Peyer's patch (tissue), 4 donors: ENCODE measurements around the gene IRF8. TPM values are rescaled to one million over a fixed set of nuclear protein-coding genes. Genes with fewer than 3 reads are reported as not detected.
A peak's percentile ranks its signal among the peaks of the same experiment; 100 is the strongest.

Source experiments
- DNase-seq, 3 donors: peaks; one replicate each; pipeline ENCODE4 v3.0.0-alpha.2; 2017 to 2019
- H3K27ac ChIP-seq, 4 donors: fragments of 200-600 bp; sonication (generic); one replicate each; pipeline ENCODE4 v1.5.1; 2016 to 2019
- H3K27me3 ChIP-seq, 2 donors: fragments of 200-600 bp; sonication (generic); one replicate each; pipeline ENCODE4 v1.5.1; 2019
- H3K36me3 ChIP-seq, 3 donors: fragments of 200-600 bp; sonication (generic); one replicate each; pipeline ENCODE4 v1.5.1; 2016 to 2019
- H3K4me1 ChIP-seq, 4 donors: fragments of 200-600 bp; sonication (generic); one replicate each; pipeline ENCODE4 v1.5.1; 2016 to 2019
- H3K4me3 ChIP-seq, 4 donors: fragments of 200-600 bp; sonication (generic); 1 replicate in 3 of 4; 2 replicates in 1 of 4; pipeline ENCODE4 v1.5.1; 2016 to 2019; ENCODE audit warnings: mild to moderate bottlenecking in 1 of 4
- H3K9me3 ChIP-seq, 4 donors: fragments of 200-600 bp; sonication (generic); one replicate each; pipeline ENCODE4 v1.5.1; 2016 to 2019; ENCODE audit warnings: mild to moderate bottlenecking in 1 of 4
- CTCF ChIP-seq, 6 experiments: fragments of 450-650 bp in 4 of 6; fragments of 200-600 bp in 2 of 6; sonication (generic) in 1 of 6; IDR thresholded peaks; one replicate each; pipeline ENCODE4 v1.5.1; 2017 to 2019; ENCODE audit warnings: antibody characterized with exemption in 6 of 6, mild to moderate bottlenecking in 3 of 6, moderate library complexity in 1 of 6
- POLR2A ChIP-seq, 2 donors: fragments of 450-650 bp; IDR thresholded peaks; one replicate each; pipeline ENCODE4 v1.5.1; 2017; ENCODE audit warnings: antibody characterized with exemption in 2 of 2, mild to moderate bottlenecking in 2 of 2, moderate library complexity in 2 of 2
- total RNA-seq, 4 donors: library from RNA; depleted of rRNA; stranded (reverse); fragments of >200 nt; gene quantifications; one replicate each; pipeline ENCODE4 v1.1.0, GENCODE V29; 2016

The IRF8 gene
- total RNA-seq, 4 donors from 2014 or later, result 39.8 to 191 (median 93.2) TPM

GRCh38 chr16:85858984-85859817 is 39.8 kb upstream of the IRF8 start:
- peak in 1 of 3 donors; percentile 35 for DNase-seq

GRCh38 chr16:85859818-85860125 is 39.2 kb upstream of the IRF8 start:
- Histone ChIP-seq H3K4me1 (no peaks in the 10 kb centered on the region), H3K36me3 (no peaks in the 10 kb centered on the region), H3K4me3 (no peak overlapping the region), H3K27ac (no peak overlapping the region), H3K27me3 (no peaks in the 10 kb centered on the region), H3K9me3 (no peaks in the 10 kb centered on the region)
- DNase-seq, result no peak
- TF ChIP-seq POLR2A (IDR thresholded peaks at IDR 0.05) (no peak), CTCF (IDR thresholded peaks at IDR 0.05) (no peak)

More at GRCh38 chr16:85858984-85859817, 39.8 kb upstream of the IRF8 start:
- no peak for TF ChIP-seq POLR2A (IDR thresholded peaks at IDR 0.05)
- no peak for TF ChIP-seq CTCF (IDR thresholded peaks at IDR 0.05)
- H3K27ac ChIP-seq, result no peak overlapping the region
- no peaks in the 10 kb centered on the region for H3K36me3 ChIP-seq
- H3K4me1 ChIP-seq, result no peaks in the 10 kb centered on the region
- H3K4me3 ChIP-seq, result no peak overlapping the region
- no peaks in the 10 kb centered on the region for H3K9me3 ChIP-seq
- no peaks in the 10 kb centered on the region for H3K27me3 ChIP-seq

GRCh38 chr16:85860413-85861094 is 38.4 kb upstream of the IRF8 start:
- H3K4me1 ChIP-seq, result no peaks in the 10 kb centered on the region
- TF ChIP-seq CTCF (IDR thresholded peaks at IDR 0.05) (no peak), POLR2A (IDR thresholded peaks at IDR 0.05) (no peak)
- H3K27me3 ChIP-seq, result no peaks in the 10 kb centered on the region
- no peaks in the 10 kb centered on the region for H3K9me3 ChIP-seq
- no peak overlapping the region for H3K27ac ChIP-seq
- peak in 1 of 3 donors; percentile 49 for DNase-seq
- H3K4me3 ChIP-seq, result no peak overlapping the region
- H3K36me3 ChIP-seq, result no peaks in the 10 kb centered on the region

GRCh38 chr16:85861095-85861825 is 37.7 kb upstream of the IRF8 start:
- Histone ChIP-seq H3K4me3 (no peak overlapping the region), H3K27ac (no peak overlapping the region), H3K9me3 (no peaks in the 10 kb centered on the region), H3K27me3 (no peaks in the 10 kb centered on the region), H3K4me1 (no peaks in the 10 kb centered on the region), H3K36me3 (no peaks in the 10 kb centered on the region)
- TF ChIP-seq CTCF (IDR thresholded peaks at IDR 0.05), result no peak
- TF ChIP-seq POLR2A (IDR thresholded peaks at IDR 0.05), result no peak
- peak in 1 of 3 donors; percentile 37 for DNase-seq

- Histone ChIP-seq H3K9me3 (no peaks in the 10 kb centered on the region), H3K27ac (no peak overlapping the region), H3K36me3 (no peaks in the 10 kb centered on the region), H3K27me3 (no peaks in the 10 kb centered on the region), H3K4me3 (no peak overlapping the region), H3K4me1 (no peaks in the 10 kb centered on the region)
- peak in 1 of 3 donors; percentile 28 for DNase-seq
- TF ChIP-seq CTCF (IDR thresholded peaks at IDR 0.05) (peak in 1 of 6 experiments; percentile 5), POLR2A (IDR thresholded peaks at IDR 0.05) (no peak)
Measured at GRCh38 chr16:85862476-85863383, 36.2 kb upstream of the IRF8 start.
